Dedifferentiated amniotic fluid mesenchymal stem cell (primary cell): Measurements from ENCODE around the gene ZNF107.

ENCODE experiments used
- DNase-seq: peaks from one replicate; pipeline ENCODE4 v3.0.0-alpha.2; 2016; ENCODE audit errors: extremely low spot score

The ZNF107 gene

GRCh38 chr7:64665980-64666662 is at the start of gene ZNF107:
Gene ZNF107, plus strand, starts transcription at chr7:64666133. Its CDS starts 150 bp downstream, at chr7:64666283.
- DNase-seq: peak; percentile 94

- DNase-seq: peak; percentile 70
Observed at GRCh38 chr7:64618785-64619456, 47.0 kb upstream of the ZNF107 start.

- no peak for DNase-seq
Observed at GRCh38 chr7:64619705-64620104, 46.2 kb upstream of the ZNF107 start.

GRCh38 chr7:64621656-64622055 is 44.3 kb upstream of the ZNF107 start:
- no peak for DNase-seq

- DNase-seq: no peak
Observed at GRCh38 chr7:64625114-64626082, 40.5 kb upstream of the ZNF107 start.

GRCh38 chr7:64626083-64626469 is 39.9 kb upstream of the ZNF107 start:
- no peak for DNase-seq

GRCh38 chr7:64626557-64626956 is 39.4 kb upstream of the ZNF107 start:
- no peak for DNase-seq

GRCh38 chr7:64628192-64628591 is 37.7 kb upstream of the ZNF107 start:
- DNase-seq: no peak

- DNase-seq: no peak
Observed at GRCh38 chr7:64628721-64629120, 37.2 kb upstream of the ZNF107 start.

GRCh38 chr7:64630496-64630895 is 35.4 kb upstream of the ZNF107 start:
- no peak for DNase-seq

GRCh38 chr7:64632029-64632428 is 33.9 kb upstream of the ZNF107 start:
- no peak for DNase-seq

- DNase-seq: no peak
Observed at GRCh38 chr7:64633401-64633800, 32.5 kb upstream of the ZNF107 start.

GRCh38 chr7:64634406-64635062 is 31.4 kb upstream of the ZNF107 start:
- no peak for DNase-seq

GRCh38 chr7:64636386-64636785 is 29.5 kb upstream of the ZNF107 start:
- no peak for DNase-seq

- no peak for DNase-seq
Observed at GRCh38 chr7:64637521-64638445, 28.1 kb upstream of the ZNF107 start.

- DNase-seq: no peak
Observed at GRCh38 chr7:64638822-64639221, 27.1 kb upstream of the ZNF107 start.

- DNase-seq: no peak
Observed at GRCh38 chr7:64639267-64640001, 26.5 kb upstream of the ZNF107 start.

- DNase-seq: no peak
Observed at GRCh38 chr7:64640504-64640903, 25.4 kb upstream of the ZNF107 start.

GRCh38 chr7:64642046-64642445 is 23.9 kb upstream of the ZNF107 start:
- DNase-seq: no peak

- DNase-seq: no peak
Observed at GRCh38 chr7:64642875-64643274, 23.1 kb upstream of the ZNF107 start.
